Thyroid gland (tissue), 4 donors: ENCODE measurements around the gene PEA15. TPM values are rescaled to one million over a fixed set of nuclear protein-coding genes. Genes with fewer than 3 reads are reported as not detected.

Experiments used
- DNase-seq, 2 donors: peaks; one replicate each; pipeline ENCODE4 v3.0.0-alpha.2; 2019
- H3K27ac ChIP-seq, 3 donors: fragments of 200-600 bp; sonication (generic); 1 replicate in 2 of 3; 2 replicates in 1 of 3; pipeline ENCODE4 v1.5.1; 2016 to 2019; ENCODE audit warnings: mild to moderate bottlenecking in 1 of 3, moderate library complexity in 1 of 3
- H3K27me3 ChIP-seq: fragments of 200-600 bp; sonication (generic); one replicate; pipeline ENCODE4 v1.5.1; 2019
- H3K36me3 ChIP-seq, 2 donors: fragments of 200-600 bp; sonication (generic); one replicate each; pipeline ENCODE4 v1.5.1; 2016 to 2019
- H3K4me1 ChIP-seq, 2 donors: fragments of 200-600 bp; sonication (generic); one replicate each; pipeline ENCODE4 v1.5.1; 2017 to 2019
- H3K4me3 ChIP-seq, 3 donors: fragments of 200-600 bp; sonication (generic); replicated peaks in 1 of 3; 1 replicate in 2 of 3; 2 replicates in 1 of 3; pipeline ENCODE4 v1.5.1; 2016; ENCODE audit warnings: mild to moderate bottlenecking in 1 of 3
- H3K9me3 ChIP-seq: fragments of 200-600 bp; sonication (generic); one replicate; pipeline ENCODE4 v1.5.1; 2017
- POLR2A ChIP-seq, 2 donors: fragments of 450-650 bp; IDR thresholded peaks; one replicate each; pipeline ENCODE4 v1.6.1; 2017; ENCODE audit warnings: antibody characterized with exemption in 2 of 2, mild to moderate bottlenecking in 2 of 2, moderate library complexity in 1 of 2
- WGBS, 2 donors: methylation state at CpG; one replicate each; pipeline ENCODE4 v1.1.5; 2017; 5-methylcytosine and 5-hydroxymethylcytosine counted together
- intact Hi-C: fragments of 100-400 bp; cut with DNase I; formaldehyde crosslinking; loops from one replicate; pipeline ENCODE4 v1.15.1; 2023
- total RNA-seq, 4 donors: library from RNA; depleted of rRNA; stranded (reverse); fragments of >200 nt; gene quantifications; one replicate each; pipeline ENCODE4 v1.2.3, GENCODE V29; 2016
- TF ChIP-seq, protein P1 (sequence below), 6 experiments: fragments of 200-600 bp in 3 of 6; fragments of 450-650 bp in 3 of 6; sonication (generic) in 3 of 6; IDR thresholded peaks; one replicate each; pipeline ENCODE4 v1.5.1; 2016 to 2019; ENCODE audit warnings: antibody characterized with exemption in 6 of 6, mild to moderate bottlenecking in 2 of 6, inconsistent platforms in 1 of 6, moderate library complexity in 1 of 6

The PEA15 gene
- total RNA-seq, 4 donors from 2014 or later = 47.9 to 68.5 (median 50.2) TPM

DNA sequence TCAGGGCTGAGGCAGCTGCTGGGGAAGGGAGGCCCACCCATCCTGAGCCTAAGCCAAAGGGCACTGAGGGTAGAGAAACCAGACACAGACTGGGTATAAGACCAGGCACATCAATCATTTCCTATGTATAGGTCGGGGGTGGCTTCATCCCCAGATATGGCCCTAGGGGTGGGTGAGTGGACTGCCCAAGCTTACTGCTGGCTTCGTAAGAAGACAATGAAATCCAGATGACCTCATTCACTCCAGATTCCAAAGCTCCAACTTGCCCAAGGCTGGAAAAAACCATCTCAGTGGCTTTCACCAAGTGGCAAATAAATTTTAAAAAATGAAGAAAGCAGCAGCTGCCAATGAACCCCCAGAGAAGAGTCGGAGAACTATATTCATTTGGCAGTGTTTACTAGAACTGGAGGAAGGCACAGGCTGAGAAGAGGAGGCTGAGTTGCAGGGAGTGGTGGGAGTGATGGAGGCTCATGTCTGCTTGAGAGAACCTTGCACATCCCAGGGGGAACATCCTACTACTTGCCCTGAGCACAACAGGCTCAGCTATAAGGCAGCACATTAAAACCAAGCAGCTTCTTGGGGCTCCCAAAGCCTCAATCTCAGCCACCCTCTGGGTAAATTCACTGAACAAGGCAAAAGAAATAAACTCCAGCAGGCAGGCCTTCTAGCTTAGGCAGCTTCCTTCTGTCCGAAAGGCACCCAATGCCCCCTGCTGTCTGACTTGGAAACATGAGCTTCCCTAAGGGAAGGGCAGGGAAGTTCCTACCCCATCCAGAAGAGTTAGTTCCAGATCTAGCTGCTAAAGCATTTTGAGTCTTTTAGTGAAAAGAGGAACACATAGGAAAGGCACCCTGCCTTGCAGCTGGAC lies 14.1 kb downstream of the PEA15 start:
- peaks cover 42 to 43% of the 10 kb centered on the region in 2 donors for H3K4me1 ChIP-seq
- TF ChIP-seq, protein P1, sequence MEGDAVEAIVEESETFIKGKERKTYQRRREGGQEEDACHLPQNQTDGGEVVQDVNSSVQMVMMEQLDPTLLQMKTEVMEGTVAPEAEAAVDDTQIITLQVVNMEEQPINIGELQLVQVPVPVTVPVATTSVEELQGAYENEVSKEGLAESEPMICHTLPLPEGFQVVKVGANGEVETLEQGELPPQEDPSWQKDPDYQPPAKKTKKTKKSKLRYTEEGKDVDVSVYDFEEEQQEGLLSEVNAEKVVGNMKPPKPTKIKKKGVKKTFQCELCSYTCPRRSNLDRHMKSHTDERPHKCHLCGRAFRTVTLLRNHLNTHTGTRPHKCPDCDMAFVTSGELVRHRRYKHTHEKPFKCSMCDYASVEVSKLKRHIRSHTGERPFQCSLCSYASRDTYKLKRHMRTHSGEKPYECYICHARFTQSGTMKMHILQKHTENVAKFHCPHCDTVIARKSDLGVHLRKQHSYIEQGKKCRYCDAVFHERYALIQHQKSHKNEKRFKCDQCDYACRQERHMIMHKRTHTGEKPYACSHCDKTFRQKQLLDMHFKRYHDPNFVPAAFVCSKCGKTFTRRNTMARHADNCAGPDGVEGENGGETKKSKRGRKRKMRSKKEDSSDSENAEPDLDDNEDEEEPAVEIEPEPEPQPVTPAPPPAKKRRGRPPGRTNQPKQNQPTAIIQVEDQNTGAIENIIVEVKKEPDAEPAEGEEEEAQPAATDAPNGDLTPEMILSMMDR (IDR thresholded peaks at IDR 0.05) = peak in 4 of 6 experiments; percentile 28 to 51 (median 39)
- TF ChIP-seq POLR2A (IDR thresholded peaks at IDR 0.05) = no peak
- H3K36me3 ChIP-seq = peaks cover 40 to 60% of the 10 kb centered on the region in 2 donors
- H3K4me3 ChIP-seq = no peak overlapping the region
- DNase-seq = peak in 1 of 2 donors; percentile 50
- no peaks in the 10 kb centered on the region for H3K27me3 ChIP-seq
- no peaks in the 10 kb centered on the region for H3K9me3 ChIP-seq
- WGBS, 2 donors = 74% methylated on average over 4 of the region's 4 CpGs
- intact Hi-C loops = no loop called here
- H3K27ac ChIP-seq = peak overlapping the region; percentile 69 to 84 (median 79)

DNA sequence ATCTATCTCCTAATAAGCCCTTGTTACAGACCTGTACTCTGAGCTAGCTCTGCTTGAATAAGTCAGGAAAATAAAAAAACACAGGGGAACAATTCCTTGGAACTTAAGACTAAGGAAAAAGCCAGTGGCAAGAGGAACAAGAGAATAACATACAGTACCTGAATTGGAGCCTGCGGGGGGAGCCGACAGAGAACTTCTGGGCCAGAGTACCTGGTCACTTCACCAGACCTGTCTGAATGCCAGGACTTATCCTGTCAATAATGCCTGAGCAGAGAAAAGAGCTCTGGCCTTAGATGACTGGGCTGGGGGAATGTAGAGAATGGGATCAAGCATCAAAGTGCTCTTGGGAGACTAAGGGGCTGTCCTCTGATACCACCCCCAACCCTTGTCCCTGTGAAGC lies 15.1 kb downstream of the PEA15 start:
- H3K4me1 ChIP-seq = peaks cover 42 to 43% of the 10 kb centered on the region in 2 donors
- TF ChIP-seq, protein P1 (IDR thresholded peaks at IDR 0.05) = no peak
- H3K27me3 ChIP-seq = no peaks in the 10 kb centered on the region
- peak overlapping the region; percentile 69 to 84 (median 79) for H3K27ac ChIP-seq
- no peak overlapping the region for H3K4me3 ChIP-seq
- H3K36me3 ChIP-seq = peaks cover 43 to 61% of the 10 kb centered on the region in 2 donors
- peak; percentile 90 to 91 for DNase-seq
- H3K9me3 ChIP-seq = no peaks in the 10 kb centered on the region
- intact Hi-C loops = no loop called here
- 21 to 36% methylated on average over 2 of the region's 2 CpGs for WGBS, 2 donors

DNA sequence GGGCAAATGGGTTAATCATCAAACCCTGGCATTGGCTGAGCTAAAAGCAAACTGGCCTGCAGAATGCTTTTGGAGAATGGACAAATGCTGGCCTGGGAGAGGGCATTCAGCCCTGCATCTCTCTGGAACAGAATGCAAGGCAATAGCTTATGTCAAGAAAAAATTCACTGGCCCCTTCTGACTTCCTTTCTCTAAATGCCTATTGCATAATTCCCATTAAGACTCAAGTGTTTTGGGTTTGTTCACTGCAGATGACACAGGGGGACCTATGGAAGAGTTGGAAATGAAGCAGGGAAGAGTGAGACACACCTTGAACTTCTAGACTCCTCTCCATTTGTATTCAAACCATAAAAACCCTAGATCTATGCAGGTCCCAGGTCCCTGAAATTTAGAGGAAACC lies 15.9 kb downstream of the PEA15 start:
- peak overlapping the region; percentile 69 to 79 (median 74) for H3K27ac ChIP-seq
- no peak for DNase-seq
- H3K36me3 ChIP-seq = peaks cover 51 to 58% of the 10 kb centered on the region in 2 donors
- H3K9me3 ChIP-seq = no peaks in the 10 kb centered on the region
- TF ChIP-seq, protein P1 (IDR thresholded peaks at IDR 0.05) = no peak
- no peak for TF ChIP-seq POLR2A (IDR thresholded peaks at IDR 0.05)
- intact Hi-C loops = no loop called here
- no peak overlapping the region for H3K4me3 ChIP-seq
- no peaks in the 10 kb centered on the region for H3K27me3 ChIP-seq
- peaks cover 42 to 43% of the 10 kb centered on the region in 2 donors for H3K4me1 ChIP-seq

DNA sequence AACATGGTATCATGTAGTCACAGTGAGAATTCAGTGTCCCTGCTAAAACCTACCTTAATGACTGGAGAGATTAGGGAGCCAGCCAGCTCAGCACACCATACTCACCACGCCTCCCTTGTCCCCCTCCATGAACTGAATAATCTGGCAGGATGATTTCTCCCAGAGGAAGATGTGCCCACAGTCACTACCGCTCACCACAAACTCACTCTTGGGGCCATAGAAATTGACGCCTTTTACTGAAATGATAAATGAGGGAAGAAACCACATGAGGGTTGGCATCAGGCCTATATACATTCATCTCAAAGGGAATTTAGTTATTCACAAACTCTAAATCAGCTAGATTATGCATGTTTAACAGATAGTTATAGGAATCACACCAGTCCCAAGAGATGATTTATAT lies 17.4 kb downstream of the PEA15 start:
- H3K36me3 ChIP-seq = peaks cover 47 to 49% of the 10 kb centered on the region in 2 donors
- intact Hi-C loops = no loop called here

More for the DNA sequence above, 17.4 kb downstream of the PEA15 start:
- Histone ChIP-seq H3K9me3 (no peaks in the 10 kb centered on the region), H3K27me3 (no peaks in the 10 kb centered on the region), H3K4me3 (no peak overlapping the region), H3K27ac (peak overlapping the region in 1 of 3 donors; percentile 79), H3K4me1 (peaks cover 34 to 48% of the 10 kb centered on the region in 2 donors)
- no peak for TF ChIP-seq POLR2A (IDR thresholded peaks at IDR 0.05)
- TF ChIP-seq, protein P1 (IDR thresholded peaks at IDR 0.05) = no peak
- WGBS, 2 donors = 93 to 98% methylated on average over 3 of the region's 3 CpGs
- DNase-seq = no peak
